Kidney epithelial cell (primary cell): ENCODE data around the gene SLX4. TPM values are rescaled to one million over a fixed set of nuclear protein-coding genes. Genes with fewer than 3 reads are reported as not detected.

ENCODE experiments used
- DNase-seq: peaks from one replicate; pipeline ENCODE4 v3.0.0-alpha.2; 2010; ENCODE audit warnings: low read depth
- H3K27me3 ChIP-seq: 2 replicates; pipeline ENCODE4 v1.6.0; 2011; ENCODE audit warnings: low read length; ENCODE audit not compliant: control insufficient read depth, insufficient read depth
- H3K36me3 ChIP-seq: 2 replicates; pipeline ENCODE4 v1.5.1; 2011; ENCODE audit warnings: low read length; ENCODE audit not compliant: control insufficient read depth, insufficient read depth
- H3K4me3 ChIP-seq: 2 replicates; pipeline ENCODE4 v1.5.1; 2011; ENCODE audit warnings: low read depth, mild to moderate bottlenecking, control low read depth, low read length
- CTCF ChIP-seq: IDR thresholded peaks from 2 replicates; pipeline ENCODE4 v1.5.1; 2011; ENCODE audit warnings: mild to moderate bottlenecking, moderate library complexity, low read length, control low read depth, inconsistent platforms; ENCODE audit not compliant: insufficient read depth, poor library complexity, severe bottlenecking
- total RNA-seq: library from RNA; depleted of rRNA; stranded (reverse); fragments of >200 nt; gene quantifications from 2 replicates; pipeline ENCODE4 v1.2.3, GENCODE V29; 2015

Gene SLX4
- total RNA-seq, 1 donor from 2014 or later = 6.4 TPM

GRCh38 chr16:3536851-3537250 lies 74.6 kb downstream of the SLX4 start:
- DNase-seq = no peak

DNA sequence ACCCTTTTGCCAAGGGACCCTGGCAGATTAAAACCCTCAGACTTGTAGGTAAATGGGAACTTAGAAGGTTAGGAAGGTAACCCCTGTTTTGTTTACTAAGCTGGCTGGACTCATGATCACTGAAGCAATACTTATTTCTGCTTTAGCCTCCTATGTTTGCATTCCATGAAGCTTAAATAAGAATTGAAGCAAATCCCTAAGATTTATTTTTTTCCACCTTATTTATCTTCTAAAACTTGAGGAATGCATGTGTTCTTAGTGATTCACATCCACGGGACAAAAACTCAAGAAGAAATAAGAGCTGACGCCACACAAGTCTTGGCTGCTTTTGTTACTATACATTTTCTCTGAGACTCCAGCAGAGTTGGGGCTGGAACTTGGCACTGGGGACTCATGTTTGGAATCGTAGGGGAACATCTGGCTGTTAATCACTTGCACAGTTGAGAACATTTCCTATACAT lies 75.1 kb downstream of the SLX4 start:
- no peak for DNase-seq
- Histone ChIP-seq H3K36me3 (peaks cover 1% of the 10 kb centered on the region), H3K27me3 (no peaks in the 10 kb centered on the region), H3K4me3 (no peak overlapping the region)
- TF ChIP-seq CTCF = no peak

More at GRCh38 chr16:3536851-3537250, 74.6 kb downstream of the SLX4 start:
- Histone ChIP-seq H3K27me3 (no peaks in the 10 kb centered on the region), H3K4me3 (no peak overlapping the region), H3K36me3 (peaks cover 1% of the 10 kb centered on the region)
- TF ChIP-seq CTCF = no peak

DNA sequence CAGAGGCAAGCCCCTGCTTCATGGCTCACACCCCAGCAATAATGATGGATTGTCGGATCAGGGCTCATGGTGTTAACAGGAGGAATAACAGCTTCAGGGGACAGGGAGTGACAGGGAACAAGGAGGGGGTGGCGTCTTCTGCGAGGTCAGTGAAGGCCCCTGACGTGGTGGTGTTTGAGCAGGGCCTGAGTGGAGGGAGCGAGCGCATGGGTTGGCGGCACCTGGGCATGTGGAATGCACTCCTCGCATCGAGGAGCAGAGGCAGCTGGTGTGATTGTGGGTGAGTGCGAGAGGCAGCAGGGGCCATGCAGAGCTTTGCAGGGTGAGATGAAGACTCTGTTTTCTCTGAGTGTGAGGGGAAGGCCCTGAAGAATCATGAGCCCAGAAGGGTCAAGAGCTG lies 77.3 kb downstream of the SLX4 start:
- no peak for DNase-seq
- Histone ChIP-seq H3K36me3 (peaks cover 1% of the 10 kb centered on the region), H3K27me3 (no peaks in the 10 kb centered on the region), H3K4me3 (no peak overlapping the region)
- TF ChIP-seq CTCF = no peak

DNA sequence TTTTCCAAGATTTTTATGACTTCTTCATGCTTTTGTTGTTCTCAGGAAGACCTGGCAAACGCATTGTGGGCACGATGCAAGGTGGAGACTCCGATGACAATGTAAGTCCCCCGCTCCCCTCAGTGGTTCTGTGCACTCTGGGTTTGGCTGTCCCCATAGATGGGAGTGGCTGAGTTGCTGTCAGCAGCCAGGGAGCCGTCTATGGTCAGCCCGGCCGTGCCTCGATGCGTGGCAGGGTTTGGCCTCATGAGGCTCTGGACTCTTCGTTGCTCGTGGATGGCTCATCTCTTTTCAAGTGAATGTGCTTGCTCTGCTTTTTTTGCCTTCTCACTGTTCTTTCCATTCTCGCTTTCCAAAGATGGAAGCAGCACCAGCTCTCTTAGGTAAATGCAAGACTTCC lies 78.7 kb downstream of the SLX4 start:
- Histone ChIP-seq H3K4me3 (no peak overlapping the region), H3K27me3 (no peaks in the 10 kb centered on the region), H3K36me3 (peaks cover 3% of the 10 kb centered on the region)
- DNase-seq = no peak
- no peak for TF ChIP-seq CTCF

Other genes with a start within 250 kb of the SLX4 start
- 8.1 and 12.0 TPM in 2 replicates for gene ZSCAN32, start 210.6 kb downstream of the SLX4 start, total RNA-seq
- 8.0 and 12.2 TPM in 2 replicates for gene ZNF174, start 210.4 kb downstream of the SLX4 start, total RNA-seq
- gene ZNF597, start 168.1 kb downstream of the SLX4 start, total RNA-seq = 1.7 and 2.9 TPM in 2 replicates
- 27.1 and 30.7 TPM in 2 replicates for gene NAA60, start 167.9 kb downstream of the SLX4 start, total RNA-seq
- gene C16orf90, start 116.1 kb downstream of the SLX4 start, total RNA-seq = not detected in 2 replicates
- gene CLUAP1, start 110.6 kb downstream of the SLX4 start, total RNA-seq = 20.6 and 20.9 TPM in 2 replicates
- gene NLRC3, start 34.2 kb downstream of the SLX4 start, total RNA-seq = 0.04 TPM in 1 of 2 replicates, not detected in the other
- 13.4 and 18.6 TPM in 2 replicates for gene DNASE1, start 43.1 kb upstream of the SLX4 start, total RNA-seq
- gene TRAP1, start 105.9 kb upstream of the SLX4 start, total RNA-seq = 94.3 and 144 TPM in 2 replicates